Right kidney (tissue), 1 donor: ENCODE measurements around the gene SORCS3.

Experiments
- DNase-seq: peaks from one replicate; pipeline ENCODE4 v3.0.0-alpha.2; 2016

SORCS3 gene

DNA sequence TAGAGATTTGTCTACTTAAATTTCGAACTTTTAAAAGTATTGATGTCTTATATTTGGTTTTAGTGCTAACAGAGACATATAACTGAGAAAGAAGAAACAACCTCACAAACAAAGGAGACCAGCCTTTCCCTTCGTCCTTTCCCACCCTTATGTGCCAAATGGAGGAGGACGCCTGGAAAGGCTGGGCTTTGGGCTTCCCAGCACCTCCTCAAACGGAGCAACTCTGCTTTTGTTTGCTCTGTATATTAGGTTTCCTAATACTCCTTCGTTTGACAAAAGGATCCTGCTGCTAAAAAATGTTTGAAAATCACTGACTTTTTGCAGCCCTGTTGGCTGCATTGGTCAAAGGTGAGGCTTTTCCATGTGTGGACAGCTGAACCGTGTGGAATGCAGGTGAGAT lies 471.8 kb downstream of the SORCS3 start:
- DNase-seq: no peak

- no peak for DNase-seq
Measured at GRCh38 chr10:105113666-105114065, 472.6 kb downstream of the SORCS3 start.

- DNase-seq: no peak
Measured at GRCh38 chr10:105121743-105122142, 480.7 kb downstream of the SORCS3 start.

GRCh38 chr10:105128111-105128510 lies 487.0 kb downstream of the SORCS3 start:
- DNase-seq: no peak

- no peak for DNase-seq
Measured at GRCh38 chr10:105138358-105138757, 497.3 kb downstream of the SORCS3 start.

DNA sequence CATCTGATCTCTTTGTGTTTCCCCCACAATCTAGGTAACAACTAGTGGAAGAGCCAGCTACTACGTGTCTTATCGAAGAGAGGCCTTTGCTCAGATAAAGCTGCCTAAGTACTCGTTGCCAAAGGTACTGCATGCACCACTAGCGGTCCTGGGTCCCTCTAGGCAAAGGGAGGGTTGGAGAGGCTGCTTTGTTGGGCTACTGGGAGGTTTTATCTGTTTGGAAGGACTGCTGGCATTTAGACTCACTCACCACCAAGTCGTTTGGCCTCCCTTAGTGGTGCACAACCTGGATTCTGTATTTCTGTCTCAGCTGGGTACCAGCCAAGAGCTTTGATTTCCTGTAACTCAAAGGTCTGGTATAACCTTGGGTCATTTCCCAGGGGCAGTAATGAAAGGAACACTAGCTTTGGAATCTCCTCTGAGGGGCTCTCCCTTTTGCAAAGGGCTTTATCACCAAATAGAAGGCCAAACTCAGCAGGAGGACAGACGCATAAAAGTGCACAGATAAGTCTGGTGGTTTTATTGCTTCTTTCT lies 498.3 kb downstream of the SORCS3 start:
- no peak for DNase-seq

- no peak for DNase-seq
Measured at GRCh38 chr10:105140600-105140999, 499.5 kb downstream of the SORCS3 start.

DNA sequence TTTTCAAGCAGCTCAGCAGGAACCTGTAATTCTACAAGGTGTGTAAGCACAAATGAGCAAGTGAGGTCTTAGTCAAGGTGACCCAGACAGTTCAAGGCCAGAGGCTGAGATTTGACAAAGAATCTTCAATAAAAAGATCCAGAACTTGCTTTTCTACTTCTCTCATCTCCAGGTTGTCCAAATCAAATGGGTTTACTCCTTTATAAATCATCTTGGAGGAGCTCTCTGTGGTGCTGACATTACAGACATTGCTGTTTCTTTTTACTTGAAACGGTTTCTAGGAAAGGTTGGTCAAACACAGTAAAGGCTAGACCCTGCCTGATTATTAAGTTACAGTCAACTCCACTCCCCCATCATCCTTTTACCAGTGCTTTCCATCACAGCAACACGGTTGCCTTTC lies 504.6 kb downstream of the SORCS3 start:
- no peak for DNase-seq

- DNase-seq: no peak
Measured at GRCh38 chr10:105146436-105146835, 505.3 kb downstream of the SORCS3 start.

GRCh38 chr10:105148456-105148855 lies 507.4 kb downstream of the SORCS3 start:
- no peak for DNase-seq

GRCh38 chr10:105148921-105149320 lies 507.8 kb downstream of the SORCS3 start:
- DNase-seq: no peak

DNA sequence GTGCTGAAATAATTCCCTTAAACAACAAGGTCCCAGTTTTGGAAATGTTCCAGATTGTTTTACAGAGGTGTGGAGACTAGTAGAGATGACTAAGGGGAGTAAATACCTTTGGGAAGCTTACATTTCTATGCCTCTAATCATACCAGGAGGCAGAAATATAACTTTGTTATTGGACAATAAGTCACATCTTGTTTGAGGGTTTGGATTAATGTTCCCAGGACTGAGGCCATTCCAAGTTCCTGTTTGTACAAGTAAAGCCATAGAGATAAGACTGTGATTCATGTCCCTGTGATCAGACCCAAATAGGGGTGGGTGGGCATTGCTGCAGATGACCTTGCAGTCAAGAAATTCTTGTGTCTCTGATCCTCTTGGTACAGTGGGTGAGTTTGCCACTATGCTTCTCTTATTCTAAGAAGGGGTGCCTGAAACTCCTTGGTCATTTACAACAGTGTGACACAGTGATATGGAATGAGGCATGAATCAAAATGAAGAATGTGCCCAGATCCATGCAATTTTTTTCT lies 508.3 kb downstream of the SORCS3 start:
- no peak for DNase-seq

DNA sequence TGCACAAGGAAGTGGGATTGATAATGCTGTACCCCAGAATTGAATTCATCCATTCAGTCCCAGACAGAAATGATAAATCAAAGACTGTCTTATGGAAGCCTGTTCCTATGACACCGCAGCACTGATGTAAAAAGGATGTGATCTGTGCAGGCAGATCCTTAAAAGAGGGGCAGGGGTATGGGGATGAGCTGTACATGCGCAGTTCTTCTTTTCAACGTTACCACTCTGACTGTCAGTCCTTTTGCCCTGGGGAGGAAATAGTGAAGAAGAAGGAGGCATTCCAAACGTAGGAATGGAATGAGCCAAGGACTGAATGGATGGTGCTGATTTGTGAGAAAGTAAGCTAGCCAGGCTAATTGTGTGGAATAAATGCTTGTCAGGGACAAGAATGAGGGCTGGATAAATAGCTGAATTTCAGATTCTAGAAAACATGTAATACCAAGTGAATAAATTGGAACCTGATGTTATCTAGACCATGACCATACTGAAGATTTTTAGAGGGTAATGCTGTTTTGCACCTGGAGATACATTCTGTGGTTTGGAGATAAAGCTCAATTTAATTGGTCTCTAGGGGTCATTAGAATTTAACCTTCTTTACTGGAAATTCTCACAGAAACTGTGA lies 509.3 kb downstream of the SORCS3 start:
- DNase-seq: no peak

DNA sequence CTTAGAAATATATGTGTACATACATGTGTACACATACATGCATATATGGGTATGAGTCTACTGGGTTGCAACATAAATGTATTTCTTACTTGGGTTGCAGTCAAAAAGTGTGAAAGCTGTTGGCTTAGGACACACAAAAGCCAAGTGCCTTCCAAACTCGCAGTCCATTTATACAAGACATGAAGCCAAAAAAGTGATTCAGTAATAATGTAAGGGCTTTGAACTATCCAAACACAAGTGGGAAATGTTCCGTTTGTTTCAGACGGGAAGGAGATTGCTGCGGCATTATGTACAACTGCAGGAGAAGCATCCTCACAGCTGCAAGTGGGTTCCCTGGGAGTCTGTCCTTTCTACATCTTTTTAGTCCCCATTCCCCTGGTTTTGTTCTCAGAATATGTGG lies 513.6 kb downstream of the SORCS3 start:
- no peak for DNase-seq

- no peak for DNase-seq
Measured at GRCh38 chr10:105159268-105159667, 518.2 kb downstream of the SORCS3 start.

GRCh38 chr10:105161149-105161548 lies 520.1 kb downstream of the SORCS3 start:
- DNase-seq: no peak

DNA sequence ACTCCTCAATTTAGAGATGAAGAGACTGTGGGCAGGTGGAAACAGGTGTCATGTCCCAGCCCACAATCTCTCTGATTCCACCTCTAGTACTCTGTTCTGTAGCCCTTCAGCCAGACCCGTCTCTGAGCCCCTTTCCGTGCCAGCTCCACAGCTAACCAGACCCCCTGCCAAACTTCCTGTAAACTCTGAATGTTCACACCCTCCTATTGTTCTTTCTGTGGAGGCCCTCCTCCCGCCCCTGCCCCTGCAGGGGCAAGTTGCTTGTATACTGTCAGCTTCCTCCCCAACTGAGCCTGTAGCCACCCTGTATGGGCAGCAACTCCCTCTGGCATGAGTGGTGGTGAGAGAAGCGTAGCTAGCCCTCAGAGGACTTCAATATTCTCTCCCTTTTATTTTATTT lies 520.7 kb downstream of the SORCS3 start:
- DNase-seq: no peak

GRCh38 chr10:105170521-105170920 lies 529.4 kb downstream of the SORCS3 start:
- DNase-seq: no peak

DNA sequence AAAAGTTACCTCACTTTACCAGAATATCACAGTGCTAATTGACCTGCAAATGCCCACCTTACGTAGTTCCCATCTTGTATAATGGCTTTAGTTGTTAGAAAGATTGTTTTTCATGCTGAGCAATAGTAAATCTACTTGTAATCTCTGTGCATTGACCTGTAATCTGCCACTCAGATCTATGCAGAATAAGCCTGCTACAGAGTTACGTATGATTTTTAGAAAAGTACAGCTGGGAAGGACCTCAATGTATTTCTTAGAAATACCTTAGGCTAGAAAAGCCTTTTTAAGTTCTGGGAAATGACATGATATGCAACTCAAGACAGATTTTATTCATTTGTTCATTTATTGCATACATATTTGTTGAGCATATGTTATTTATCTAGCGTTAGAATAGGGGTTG lies 530.9 kb downstream of the SORCS3 start:
- no peak for DNase-seq

DNA sequence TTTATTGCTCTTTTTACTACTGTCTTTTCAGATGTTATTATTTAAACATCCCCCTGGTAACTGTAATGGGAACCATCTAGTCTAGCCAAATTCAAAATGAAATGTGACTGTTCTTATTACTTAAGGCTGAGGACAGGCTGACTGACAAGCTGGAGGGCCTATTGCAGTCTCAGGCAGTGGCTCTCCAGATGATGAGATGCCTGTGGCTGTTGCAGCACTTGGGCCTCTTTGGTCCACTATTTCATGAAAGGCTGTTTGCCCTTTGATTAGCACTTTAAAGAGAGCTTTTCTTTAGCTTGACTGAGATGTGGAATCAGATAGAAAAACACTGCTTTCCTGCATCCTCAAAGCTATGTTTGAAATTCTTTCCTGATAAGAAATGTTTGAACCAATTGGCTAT lies 540.5 kb downstream of the SORCS3 start:
- DNase-seq: no peak

DNA sequence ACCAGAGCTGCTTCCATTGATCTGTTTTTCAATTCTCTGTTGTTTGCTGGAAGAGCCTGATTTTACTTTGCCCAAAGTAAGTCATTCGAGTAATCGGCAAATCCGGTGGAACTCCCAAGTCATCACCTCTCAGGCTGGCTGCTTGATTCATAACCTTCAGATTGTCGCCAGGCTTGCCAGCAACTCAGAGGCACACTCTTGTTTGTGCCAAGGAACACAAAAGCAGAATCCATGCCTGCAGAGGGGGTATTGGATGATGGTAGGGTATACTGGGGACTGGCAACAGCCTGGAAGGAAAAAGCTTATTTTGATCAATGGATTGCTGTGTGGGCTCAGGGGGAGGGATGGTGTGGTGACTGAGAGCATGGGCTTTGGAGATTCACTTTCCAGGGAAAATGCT lies 542.4 kb downstream of the SORCS3 start:
- DNase-seq: no peak

DNA sequence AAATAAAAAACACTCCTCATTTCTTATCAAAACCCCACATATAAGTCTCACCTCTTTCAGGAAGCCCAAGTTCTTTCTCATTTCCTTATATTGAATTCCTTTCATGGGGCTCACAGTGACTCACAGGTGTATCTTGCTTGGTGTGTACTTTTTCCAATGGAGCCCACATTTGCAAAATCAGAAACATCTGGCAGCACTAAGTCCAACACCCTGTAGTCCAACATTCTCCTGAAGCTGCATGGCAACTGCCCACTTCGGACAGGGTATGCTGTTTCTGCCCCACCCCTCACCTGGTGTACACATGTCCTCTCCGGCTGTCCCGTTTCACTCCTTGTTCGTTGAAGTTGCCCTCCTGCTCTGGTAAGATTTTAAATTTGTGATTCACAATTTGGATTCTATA lies 544.1 kb downstream of the SORCS3 start:
- DNase-seq: no peak

GRCh38 chr10:105187243-105187642 lies 546.2 kb downstream of the SORCS3 start:
- DNase-seq: no peak

- DNase-seq: no peak
Measured at GRCh38 chr10:105188737-105189462, 547.8 kb downstream of the SORCS3 start.
